HEK293 (cell line): ENCODE results near the gene TMEM62.

ENCODE experiments used
- AEBP2 ChIP-seq: fragments of 450-650 bp; formaldehyde crosslinking; IDR thresholded peaks from 2 replicates; pipeline ENCODE4 v1.5.1; 2016; ENCODE audit warnings: missing biosample characterization, missing genetic modification characterization, borderline replicate concordance
- EGR2 ChIP-seq: fragments of 450-650 bp; formaldehyde crosslinking; IDR thresholded peaks from 2 replicates; pipeline ENCODE4 v1.5.1; 2016; ENCODE audit warnings: low read depth, missing biosample characterization, missing genetic modification characterization
- GFI1B ChIP-seq: fragments of 450-650 bp; formaldehyde crosslinking; IDR thresholded peaks from 2 replicates; pipeline ENCODE4 v1.5.1; 2016; ENCODE audit warnings: missing biosample characterization, missing genetic modification characterization
- HIC1 ChIP-seq: fragments of 450-650 bp; formaldehyde crosslinking; IDR thresholded peaks from 2 replicates; pipeline ENCODE4 v1.5.1; 2016; ENCODE audit warnings: missing biosample characterization, missing genetic modification characterization
- HOXC10 ChIP-seq: sonication (generic); formaldehyde crosslinking; IDR thresholded peaks from 2 replicates; pipeline ENCODE4 v1.8.1; 2023; ENCODE audit warnings: mild to moderate bottlenecking, missing genetic modification reagents
- OVOL3 ChIP-seq: fragments of 450-650 bp; formaldehyde crosslinking; IDR thresholded peaks from 2 replicates; pipeline ENCODE4 v1.5.1; 2016; ENCODE audit warnings: missing biosample characterization, missing genetic modification characterization
- SP7 ChIP-seq: fragments of 450-650 bp; formaldehyde crosslinking; IDR thresholded peaks from 2 replicates; pipeline ENCODE4 v1.5.1; 2016; ENCODE audit warnings: missing biosample characterization, missing genetic modification characterization
- WT1 ChIP-seq: fragments of 450-650 bp; formaldehyde crosslinking; IDR thresholded peaks from 2 replicates; pipeline ENCODE4 v1.5.1; 2016; ENCODE audit warnings: missing biosample characterization, missing genetic modification characterization
- YY1 ChIP-seq: fragments of 450-650 bp; formaldehyde crosslinking; IDR thresholded peaks from 2 replicates; pipeline ENCODE4 v1.5.1; 2018; ENCODE audit warnings: missing biosample characterization, missing genetic modification characterization
- ZFP69B ChIP-seq: fragments of 450-650 bp; formaldehyde crosslinking; IDR thresholded peaks from 2 replicates; pipeline ENCODE4 v1.5.1; 2016; ENCODE audit warnings: missing biosample characterization, missing genetic modification characterization
- ZNF146 ChIP-seq: fragments of 450-650 bp; formaldehyde crosslinking; IDR thresholded peaks from 2 replicates; pipeline ENCODE4 v1.5.1; 2016; ENCODE audit warnings: missing biosample characterization, missing genetic modification characterization
- ZNF23 ChIP-seq: fragments of 450-650 bp; formaldehyde crosslinking; IDR thresholded peaks from 2 replicates; pipeline ENCODE4 v1.5.1; 2016; ENCODE audit warnings: missing biosample characterization, missing genetic modification characterization, borderline replicate concordance
- ZNF26 ChIP-seq: fragments of 450-650 bp; formaldehyde crosslinking; IDR thresholded peaks from 2 replicates; pipeline ENCODE4 v1.5.1; 2016; ENCODE audit warnings: missing biosample characterization, missing genetic modification characterization
- ZNF292 ChIP-seq: fragments of 450-650 bp; formaldehyde crosslinking; IDR thresholded peaks from 2 replicates; pipeline ENCODE4 v1.5.1; 2016; ENCODE audit warnings: low read depth, missing biosample characterization, missing genetic modification characterization, borderline replicate concordance
- ZNF354C ChIP-seq: fragments of 450-650 bp; formaldehyde crosslinking; IDR thresholded peaks from 2 replicates; pipeline ENCODE4 v1.5.1; 2016; ENCODE audit warnings: missing biosample characterization, missing genetic modification characterization, low read depth, borderline replicate concordance
- ZNF366 ChIP-seq: fragments of 450-650 bp; formaldehyde crosslinking; conservative IDR thresholded peaks from 2 replicates; pipeline ENCODE4 v1.5.1; 2016; ENCODE audit warnings: missing biosample characterization, missing genetic modification characterization
- ZNF501 ChIP-seq: fragments of 450-650 bp; formaldehyde crosslinking; IDR thresholded peaks from 2 replicates; pipeline ENCODE4 v1.5.1; 2016; ENCODE audit warnings: missing biosample characterization, missing genetic modification characterization
- ZNF510 ChIP-seq: fragments of 450-650 bp; formaldehyde crosslinking; IDR thresholded peaks from 2 replicates; pipeline ENCODE4 v1.5.1; 2018; ENCODE audit warnings: mild to moderate bottlenecking, missing genetic modification characterization, missing biosample characterization; ENCODE audit not compliant: insufficient replicate concordance
- ZNF518A ChIP-seq: fragments of 450-650 bp; formaldehyde crosslinking; conservative IDR thresholded peaks from 2 replicates; pipeline ENCODE4 v1.5.1; 2016; ENCODE audit warnings: low read depth, missing biosample characterization, missing genetic modification characterization
- ZNF548 ChIP-seq: fragments of 450-650 bp; formaldehyde crosslinking; IDR thresholded peaks from 2 replicates; pipeline ENCODE4 v1.5.1; 2016; ENCODE audit warnings: missing biosample characterization, missing genetic modification characterization
- ZNF660 ChIP-seq: fragments of 450-650 bp; IDR thresholded peaks from 2 replicates; pipeline ENCODE4 v1.5.1; 2018; ENCODE audit warnings: missing biosample characterization, mild to moderate bottlenecking, missing genetic modification characterization
- ZNF701 ChIP-seq: fragments of 450-650 bp; formaldehyde crosslinking; IDR thresholded peaks from 2 replicates; pipeline ENCODE4 v1.5.1; 2016; ENCODE audit warnings: missing biosample characterization, missing genetic modification characterization
- ZNF704 ChIP-seq: fragments of 450-650 bp; formaldehyde crosslinking; IDR thresholded peaks from 2 replicates; pipeline ENCODE4 v1.5.1; 2016; ENCODE audit warnings: missing biosample characterization, missing genetic modification characterization
- ZNF776 ChIP-seq: fragments of 450-650 bp; formaldehyde crosslinking; IDR thresholded peaks from 2 replicates; pipeline ENCODE4 v1.5.0; 2017; ENCODE audit warnings: missing biosample characterization, missing genetic modification characterization, borderline replicate concordance
- ZSCAN30 ChIP-seq: fragments of 450-650 bp; IDR thresholded peaks from 2 replicates; pipeline ENCODE4 v1.5.1; 2018; ENCODE audit warnings: missing biosample characterization, mild to moderate bottlenecking, missing genetic modification characterization, moderate library complexity
- TF ChIP-seq, protein P1 (sequence below): fragments of 450-650 bp; formaldehyde crosslinking; IDR thresholded peaks from 2 replicates; pipeline ENCODE4 v1.5.0; 2017; ENCODE audit warnings: missing biosample characterization, missing genetic modification characterization, borderline replicate concordance

TMEM62 gene

DNA sequence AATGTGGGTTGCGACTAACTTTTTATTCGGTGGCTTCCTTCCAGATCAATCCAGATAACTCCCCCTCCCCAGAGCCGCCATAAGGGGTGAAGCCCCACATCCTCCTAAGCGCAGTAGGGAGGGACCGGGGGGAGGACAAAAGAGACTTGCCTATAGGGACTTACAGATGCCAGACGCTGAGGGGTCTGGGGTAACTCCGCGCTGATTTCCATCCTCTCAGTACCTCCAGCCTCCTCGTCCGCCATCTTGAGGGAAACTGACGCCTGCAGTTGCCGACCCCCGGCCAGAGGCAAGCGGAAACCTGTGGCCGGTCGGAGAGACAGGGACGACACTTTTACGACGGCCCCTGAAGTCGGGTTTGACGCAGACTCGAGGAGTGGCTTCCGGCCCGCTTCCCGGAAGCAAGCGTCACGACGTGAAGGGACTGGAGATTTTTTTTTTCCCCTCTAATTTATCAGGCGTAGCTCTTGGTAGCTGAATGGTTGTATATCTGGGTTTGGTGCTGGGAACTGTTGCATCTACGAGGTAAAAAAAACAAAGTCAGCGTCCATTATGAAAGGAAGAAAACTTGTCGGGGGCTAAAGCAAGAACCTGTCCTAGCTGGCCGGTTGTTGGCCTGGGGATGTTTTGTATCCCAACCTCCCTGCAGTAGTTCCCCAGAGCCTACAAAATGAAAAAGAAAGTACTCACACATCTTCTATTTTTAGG, 27.5 kb upstream of the TMEM62 start, which contains the start of gene UBR1 (continued):
- TF ChIP-seq ZNF26 (tag by site-specific recombination) (no peak), YY1 (tag by site-specific recombination) (0 out of 2 replicates have a peak, but pooled peaks have one; percentile 60), HIC1 (tag by site-specific recombination) (no peak), OVOL3 (tag by site-specific recombination) (no peak), ZNF704 (tag by site-specific recombination) (no peak), ZNF146 (tag by site-specific recombination) (no peak), ZNF548 (no peak), EGR2 (no peak), ZNF366 (tag by site-specific recombination) (no peak), ZSCAN30 (no peak), ZFP69B (tag by site-specific recombination) (no peak), ZNF292 (tag by site-specific recombination) (no peak), AEBP2 (tag by site-specific recombination) (no peak), ZNF510 (tag by site-specific recombination) (no peak), GFI1B (tag by site-specific recombination) (no peak), ZNF518A (tag by site-specific recombination) (peak; percentile 91), ZNF354C (no peak), ZNF501 (no peak), SP7 (tag by site-specific recombination) (peak; percentile 44; the same call in 1 of the 2 replicates), ZNF660 (tag by site-specific recombination) (no peak; the same call in none of the 2 replicates), ZNF23 (no peak), HOXC10 (CRISPR knock-in tag) (no peak), ZNF701 (tag by site-specific recombination) (no peak), ZNF776 (tag by site-specific recombination) (no peak), WT1 (tag by site-specific recombination) (no peak)
- TF ChIP-seq, protein P1, sequence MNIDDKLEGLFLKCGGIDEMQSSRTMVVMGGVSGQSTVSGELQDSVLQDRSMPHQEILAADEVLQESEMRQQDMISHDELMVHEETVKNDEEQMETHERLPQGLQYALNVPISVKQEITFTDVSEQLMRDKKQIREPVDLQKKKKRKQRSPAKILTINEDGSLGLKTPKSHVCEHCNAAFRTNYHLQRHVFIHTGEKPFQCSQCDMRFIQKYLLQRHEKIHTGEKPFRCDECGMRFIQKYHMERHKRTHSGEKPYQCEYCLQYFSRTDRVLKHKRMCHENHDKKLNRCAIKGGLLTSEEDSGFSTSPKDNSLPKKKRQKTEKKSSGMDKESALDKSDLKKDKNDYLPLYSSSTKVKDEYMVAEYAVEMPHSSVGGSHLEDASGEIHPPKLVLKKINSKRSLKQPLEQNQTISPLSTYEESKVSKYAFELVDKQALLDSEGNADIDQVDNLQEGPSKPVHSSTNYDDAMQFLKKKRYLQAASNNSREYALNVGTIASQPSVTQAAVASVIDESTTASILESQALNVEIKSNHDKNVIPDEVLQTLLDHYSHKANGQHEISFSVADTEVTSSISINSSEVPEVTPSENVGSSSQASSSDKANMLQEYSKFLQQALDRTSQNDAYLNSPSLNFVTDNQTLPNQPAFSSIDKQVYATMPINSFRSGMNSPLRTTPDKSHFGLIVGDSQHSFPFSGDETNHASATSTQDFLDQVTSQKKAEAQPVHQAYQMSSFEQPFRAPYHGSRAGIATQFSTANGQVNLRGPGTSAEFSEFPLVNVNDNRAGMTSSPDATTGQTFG (tag by site-specific recombination), result no peak
